HFFc6 (cell line): ENCODE data around the gene DLL1. TPM values are rescaled to one million over a fixed set of nuclear protein-coding genes. Genes with fewer than 3 reads are reported as not detected.
A peak's percentile ranks its signal among the peaks of the same experiment; 100 is the strongest.

Experiments used
- DNase-seq: peaks from one replicate; pipeline ENCODE4 v3.0.0-alpha.2; 2018
- H3K27ac Mint-ChIP-seq: 2 replicates; pipeline ENCODE4 v1.8.0; 2020; ENCODE audit warnings: mild to moderate bottlenecking, mixed read lengths
- H3K27me3 Mint-ChIP-seq: 2 replicates; pipeline ENCODE4 v1.8.0; 2021; ENCODE audit warnings: mild to moderate bottlenecking, moderate library complexity, mixed read lengths; ENCODE audit not compliant: insufficient read depth
- H3K36me3 Mint-ChIP-seq: 2 replicates; pipeline ENCODE4 v1.8.0; 2021; ENCODE audit warnings: low read depth, mixed read lengths
- H3K4me1 Mint-ChIP-seq: 2 replicates; pipeline ENCODE4 v1.8.0; 2020; ENCODE audit warnings: low read depth, mixed read lengths
- H3K4me3 Mint-ChIP-seq: 2 replicates; pipeline ENCODE4 v1.8.0; 2020; ENCODE audit warnings: mild to moderate bottlenecking, moderate library complexity, mixed read lengths
- H3K9me3 Mint-ChIP-seq: 2 replicates; pipeline ENCODE4 v1.8.0; 2020; ENCODE audit warnings: mild to moderate bottlenecking, mixed read lengths
- total RNA-seq, 6 experiments: library from RNA; stranded (reverse); fragmentation: NEBNext Ultra II Directional; extraction: Animal tissue kit (Norgen Biotek cat#: 25700); gene quantifications; 2 replicates in 1 of 6; 3 replicates in 5 of 6; pipeline ENCODE4 v1.2.3, GENCODE V29; 2021
- TF ChIP-seq, protein P1 (sequence below): fragments of 200-600 bp; sonication (generic); IDR thresholded peaks from 2 replicates; pipeline ENCODE4 v1.5.0; 2021; ENCODE audit warnings: antibody characterized with exemption, mild to moderate bottlenecking

Gene DLL1
- total RNA-seq, 6 experiments from 2014 or later: 0.26 to 0.83 (median 0.36) TPM

DNA sequence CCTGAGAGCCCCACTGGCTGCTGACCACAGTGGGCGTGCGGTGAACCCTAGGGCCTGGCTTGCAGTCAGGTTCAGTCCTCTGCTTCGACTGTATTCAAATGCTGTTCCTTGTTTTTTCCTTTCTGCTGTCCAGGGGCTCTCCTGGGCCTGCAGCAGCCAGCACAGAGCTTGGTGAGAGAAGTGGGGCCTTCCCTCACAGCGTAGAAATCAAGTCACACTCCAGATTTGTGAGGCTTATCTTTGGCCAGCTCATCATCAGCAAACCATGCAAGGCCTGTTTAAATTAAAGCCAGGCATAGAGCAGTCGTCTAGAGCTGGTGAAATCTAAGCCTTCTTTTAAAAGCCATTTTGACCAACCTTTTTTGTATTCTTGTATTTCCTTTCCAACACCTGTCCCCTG is 24.1 kb upstream of the DLL1 start:
- H3K27ac Mint-ChIP-seq: no peak overlapping the region
- no peak for DNase-seq
- H3K27me3 Mint-ChIP-seq: no peaks in the 10 kb centered on the region; the same call in none of the 2 replicates
- H3K36me3 Mint-ChIP-seq: peaks cover 41% of the 10 kb centered on the region
- H3K9me3 Mint-ChIP-seq: no peaks in the 10 kb centered on the region
- peaks cover 40% of the 10 kb centered on the region for H3K4me1 Mint-ChIP-seq
- TF ChIP-seq, protein P1, sequence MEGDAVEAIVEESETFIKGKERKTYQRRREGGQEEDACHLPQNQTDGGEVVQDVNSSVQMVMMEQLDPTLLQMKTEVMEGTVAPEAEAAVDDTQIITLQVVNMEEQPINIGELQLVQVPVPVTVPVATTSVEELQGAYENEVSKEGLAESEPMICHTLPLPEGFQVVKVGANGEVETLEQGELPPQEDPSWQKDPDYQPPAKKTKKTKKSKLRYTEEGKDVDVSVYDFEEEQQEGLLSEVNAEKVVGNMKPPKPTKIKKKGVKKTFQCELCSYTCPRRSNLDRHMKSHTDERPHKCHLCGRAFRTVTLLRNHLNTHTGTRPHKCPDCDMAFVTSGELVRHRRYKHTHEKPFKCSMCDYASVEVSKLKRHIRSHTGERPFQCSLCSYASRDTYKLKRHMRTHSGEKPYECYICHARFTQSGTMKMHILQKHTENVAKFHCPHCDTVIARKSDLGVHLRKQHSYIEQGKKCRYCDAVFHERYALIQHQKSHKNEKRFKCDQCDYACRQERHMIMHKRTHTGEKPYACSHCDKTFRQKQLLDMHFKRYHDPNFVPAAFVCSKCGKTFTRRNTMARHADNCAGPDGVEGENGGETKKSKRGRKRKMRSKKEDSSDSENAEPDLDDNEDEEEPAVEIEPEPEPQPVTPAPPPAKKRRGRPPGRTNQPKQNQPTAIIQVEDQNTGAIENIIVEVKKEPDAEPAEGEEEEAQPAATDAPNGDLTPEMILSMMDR: no peak
- H3K4me3 Mint-ChIP-seq: no peak overlapping the region

- no peaks in the 10 kb centered on the region for H3K9me3 Mint-ChIP-seq
These were observed 22.9 kb upstream of the DLL1 start for GRCh38 chr6:170313716-170314295.

DNA sequence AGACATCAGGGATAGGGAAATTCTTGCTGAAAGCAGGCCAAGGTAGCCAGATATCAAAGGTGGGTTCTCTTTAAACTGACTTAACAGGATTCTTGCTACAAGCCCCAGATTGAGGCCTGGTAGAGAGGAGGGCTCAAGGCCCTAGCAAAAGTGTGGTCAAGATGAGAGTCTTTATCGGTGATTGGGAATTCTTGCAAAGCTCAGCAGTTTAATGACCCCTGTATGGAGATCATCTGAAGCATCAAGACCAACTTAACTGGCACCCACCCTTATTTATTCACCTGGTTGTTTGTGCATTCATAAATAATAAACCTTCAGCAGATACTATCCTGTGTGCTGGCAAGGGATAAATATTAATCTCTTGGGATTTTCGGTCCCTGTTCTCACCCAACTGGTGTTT is 22.0 kb upstream of the DLL1 start:
- Mint-ChIP-seq H3K27ac (no peak overlapping the region; the same call in 1 of the 2 replicates), H3K4me1 (peaks cover 55% of the 10 kb centered on the region)

More at GRCh38 chr6:170313716-170314295, 22.9 kb upstream of the DLL1 start:
- H3K36me3 Mint-ChIP-seq: peaks cover 34% of the 10 kb centered on the region
- no peaks in the 10 kb centered on the region; the same call in none of the 2 replicates for H3K27me3 Mint-ChIP-seq
- H3K27ac Mint-ChIP-seq: no peak overlapping the region
- peaks cover 46% of the 10 kb centered on the region for H3K4me1 Mint-ChIP-seq
- TF ChIP-seq, protein P1: no peak
- no peak overlapping the region for H3K4me3 Mint-ChIP-seq
- DNase-seq: no peak

GRCh38 chr6:170311696-170312095 is 20.8 kb upstream of the DLL1 start:
- Mint-ChIP-seq H3K27me3 (peaks cover 3% of the 10 kb centered on the region; the same call in 1 of the 2 replicates), H3K27ac (peak overlapping the region; percentile 66)
- DNase-seq: peak; percentile 19

More for the DNA sequence above, 22.0 kb upstream of the DLL1 start:
- TF ChIP-seq, protein P1: no peak
- no peaks in the 10 kb centered on the region for H3K9me3 Mint-ChIP-seq
- no peak overlapping the region for H3K4me3 Mint-ChIP-seq
- peaks cover 28% of the 10 kb centered on the region for H3K36me3 Mint-ChIP-seq
- no peak for DNase-seq
- H3K27me3 Mint-ChIP-seq: peaks cover 3% of the 10 kb centered on the region

DNA sequence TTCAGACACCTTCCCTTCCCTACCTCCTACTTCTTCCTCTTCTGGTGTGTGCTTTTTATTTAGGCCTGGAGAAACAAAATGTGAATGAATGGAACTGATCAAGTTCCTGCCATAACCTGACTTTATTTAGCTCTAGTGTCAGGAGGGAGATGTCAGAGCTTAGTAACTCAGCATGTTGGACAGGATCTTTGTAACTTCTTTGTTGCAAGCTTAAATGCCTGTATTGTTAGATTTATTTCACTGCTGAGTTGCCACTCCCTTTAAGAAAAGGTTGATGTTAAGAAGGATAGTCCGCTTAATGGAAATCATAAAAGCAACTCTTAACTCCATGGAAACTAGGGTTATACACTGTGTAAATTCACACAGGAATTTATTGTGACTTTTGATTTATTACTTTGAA is 17.9 kb upstream of the DLL1 start:
- Mint-ChIP-seq H3K4me1 (peaks cover 55% of the 10 kb centered on the region), H3K9me3 (no peaks in the 10 kb centered on the region), H3K27me3 (peaks cover 3% of the 10 kb centered on the region; the same call in 1 of the 2 replicates), H3K36me3 (peaks cover 17% of the 10 kb centered on the region), H3K27ac (peak overlapping the region; percentile 34), H3K4me3 (peak overlapping the region; percentile 93)
- no peak for DNase-seq
- TF ChIP-seq, protein P1: no peak

More at GRCh38 chr6:170311696-170312095, 20.8 kb upstream of the DLL1 start:
- TF ChIP-seq, protein P1: no peak
- Mint-ChIP-seq H3K4me1 (peaks cover 56% of the 10 kb centered on the region), H3K9me3 (no peaks in the 10 kb centered on the region), H3K36me3 (peaks cover 24% of the 10 kb centered on the region), H3K4me3 (no peak overlapping the region; the same call in 1 of the 2 replicates)
